ENCODE data around the gene KLHL35.

KLHL35 gene

GRCh38 chr11:75469785-75470405 is 36.9 kb upstream of the KLHL35 start:
- DNase-seq, result no peak

GRCh38 chr11:75468534-75469340 is 35.7 kb upstream of the KLHL35 start:
- no peak for DNase-seq

GRCh38 chr11:75467881-75468280 is 34.9 kb upstream of the KLHL35 start:
- DNase-seq, result no peak

- DNase-seq, result no peak
Measured at GRCh38 chr11:75467311-75467710, 34.3 kb upstream of the KLHL35 start.

GRCh38 chr11:75465701-75466531 is 32.9 kb upstream of the KLHL35 start:
- no peak for DNase-seq

- DNase-seq, result no peak
Measured at GRCh38 chr11:75463106-75463774, 30.2 kb upstream of the KLHL35 start.

- DNase-seq, result no peak
Measured at GRCh38 chr11:75462117-75462653, 29.2 kb upstream of the KLHL35 start.

GRCh38 chr11:75461151-75461550 is 28.1 kb upstream of the KLHL35 start:
- no peak for DNase-seq

GRCh38 chr11:75456596-75457183 is 23.7 kb upstream of the KLHL35 start:
- DNase-seq, result no peak

- DNase-seq, result no peak
Measured at GRCh38 chr11:75454987-75455386, 22.0 kb upstream of the KLHL35 start.

GRCh38 chr11:75453916-75454655 is 21.1 kb upstream of the KLHL35 start:
- no peak for DNase-seq

- peak; percentile 10 for DNase-seq
Measured at GRCh38 chr11:75450826-75451821, 18.1 kb upstream of the KLHL35 start.

GRCh38 chr11:75450236-75450635 is 17.2 kb upstream of the KLHL35 start:
- DNase-seq, result no peak

- DNase-seq, result no peak
Measured at GRCh38 chr11:75449776-75450175, 16.8 kb upstream of the KLHL35 start.

- DNase-seq, result no peak
Measured at GRCh38 chr11:75449271-75449670, 16.3 kb upstream of the KLHL35 start.

GRCh38 chr11:75447415-75447814 is 14.4 kb upstream of the KLHL35 start:
- DNase-seq, result no peak

- peak; percentile 67 for DNase-seq
Measured at GRCh38 chr11:75445315-75445953, 12.4 kb upstream of the KLHL35 start.

- no peak for DNase-seq
Measured at GRCh38 chr11:75443043-75443442, 10.0 kb upstream of the KLHL35 start.

GRCh38 chr11:75442161-75442885 is 9.3 kb upstream of the KLHL35 start:
- DNase-seq, result no peak

Data from effector CD4-positive, alpha-beta T cell (primary cell).